Common myeloid progenitor, CD34-positive (primary cell): Measurements from ENCODE around the gene GATA3. TPM values are rescaled to one million over a fixed set of nuclear protein-coding genes. Genes with fewer than 3 reads are reported as not detected.

ENCODE experiments used
- CTCF ChIA-PET: fragments of 350-600 bp; sonication (Branson Sonifier 250); formaldehyde crosslinking; loops from one replicate; lab custom pipeline; 2021; ENCODE audit warnings: antibody characterized with exemption; lab: Charles Lee
- POLR2A ChIA-PET: fragments of 350-600 bp; sonication (Branson Sonifier 250); formaldehyde crosslinking; loops from one replicate; lab custom pipeline; 2021; ENCODE audit warnings: antibody characterized with exemption; lab: Charles Lee
- DNase-seq, 3 donors: peaks; one replicate each; pipeline versions ENCODE4 v3.0.0 to v3.0.0-alpha.2; 2013
- H3K27ac ChIP-seq, 2 experiments: 1 replicate in 1 of 2; 2 replicates in 1 of 2; pipeline ENCODE4 v1.7.0; 2013; ENCODE audit warnings: inconsistent platforms in 2 of 2, low read length in 2 of 2, mild to moderate bottlenecking in 2 of 2, low read depth in 1 of 2, moderate library complexity in 1 of 2; ENCODE audit not compliant: severe bottlenecking in 2 of 2, insufficient read depth in 1 of 2, poor library complexity in 1 of 2
- H3K27me3 ChIP-seq, 5 experiments: replicated peaks in 2 of 5; 1 replicate in 3 of 5; 2 replicates in 2 of 5; pipeline versions ENCODE4 v1.6.1 to v1.7.0; 2013; ENCODE audit warnings: low read length in 4 of 5, mild to moderate bottlenecking in 2 of 5, moderate library complexity in 2 of 5, inconsistent platforms in 1 of 5; ENCODE audit not compliant: insufficient read depth in 5 of 5, control insufficient read depth in 4 of 5
- H3K36me3 ChIP-seq, 4 experiments: 1 replicate in 2 of 4; 2 replicates in 2 of 4; pipeline versions ENCODE4 v1.6.1 to v1.7.0; 2013; ENCODE audit warnings: low read length in 3 of 4, control low read depth in 1 of 4, mild to moderate bottlenecking in 1 of 4; ENCODE audit not compliant: control insufficient read depth in 4 of 4, insufficient read depth in 4 of 4
- H3K4me1 ChIP-seq, 4 experiments: 1 replicate in 3 of 4; 2 replicates in 1 of 4; pipeline versions ENCODE4 v1.6.1 to v1.7.1; 2013; ENCODE audit warnings: low read length in 3 of 4, mild to moderate bottlenecking in 3 of 4, control low read depth in 1 of 4, inconsistent platforms in 1 of 4, moderate library complexity in 1 of 4; ENCODE audit not compliant: control insufficient read depth in 4 of 4, insufficient read depth in 4 of 4; ENCODE audit errors: control extremely low read depth in 1 of 4
- H3K4me3 ChIP-seq, 7 experiments: 1 replicate in 4 of 7; 2 replicates in 3 of 7; pipeline versions ENCODE4 v1.5.1 to v1.7.0; 2013; ENCODE audit warnings: mild to moderate bottlenecking in 7 of 7, low read length in 6 of 7, moderate library complexity in 6 of 7, inconsistent platforms in 2 of 7, low read depth in 2 of 7, control low read depth in 1 of 7; ENCODE audit not compliant: insufficient read depth in 4 of 7, control insufficient read depth in 1 of 7; ENCODE audit errors: extremely low read depth in 1 of 7
- H3K9me3 ChIP-seq, 5 experiments: 1 replicate in 4 of 5; 2 replicates in 1 of 5; pipeline versions ENCODE4 v1.6.1 to v1.7.1; 2013; ENCODE audit warnings: low read length in 4 of 5, mild to moderate bottlenecking in 2 of 5, inconsistent platforms in 1 of 5, low read depth in 1 of 5, moderate library complexity in 1 of 5; ENCODE audit not compliant: control insufficient read depth in 4 of 5, insufficient read depth in 2 of 5; ENCODE audit errors: control extremely low read depth in 1 of 5
- WGBS: methylation state at CpG from one replicate; pipeline ENCODE4 v1.1.5; 2013; ENCODE audit not compliant: insufficient coverage; 5-methylcytosine and 5-hydroxymethylcytosine counted together
- polyA plus RNA-seq: library from polyadenylated mRNA; unstranded; fragments of 120-200 nt; gene quantifications from one replicate; pipeline ENCODE4 v1.2.1, GENCODE V29; 2013

The GATA3 gene
- polyA plus RNA-seq: 4.3 TPM

DNA sequence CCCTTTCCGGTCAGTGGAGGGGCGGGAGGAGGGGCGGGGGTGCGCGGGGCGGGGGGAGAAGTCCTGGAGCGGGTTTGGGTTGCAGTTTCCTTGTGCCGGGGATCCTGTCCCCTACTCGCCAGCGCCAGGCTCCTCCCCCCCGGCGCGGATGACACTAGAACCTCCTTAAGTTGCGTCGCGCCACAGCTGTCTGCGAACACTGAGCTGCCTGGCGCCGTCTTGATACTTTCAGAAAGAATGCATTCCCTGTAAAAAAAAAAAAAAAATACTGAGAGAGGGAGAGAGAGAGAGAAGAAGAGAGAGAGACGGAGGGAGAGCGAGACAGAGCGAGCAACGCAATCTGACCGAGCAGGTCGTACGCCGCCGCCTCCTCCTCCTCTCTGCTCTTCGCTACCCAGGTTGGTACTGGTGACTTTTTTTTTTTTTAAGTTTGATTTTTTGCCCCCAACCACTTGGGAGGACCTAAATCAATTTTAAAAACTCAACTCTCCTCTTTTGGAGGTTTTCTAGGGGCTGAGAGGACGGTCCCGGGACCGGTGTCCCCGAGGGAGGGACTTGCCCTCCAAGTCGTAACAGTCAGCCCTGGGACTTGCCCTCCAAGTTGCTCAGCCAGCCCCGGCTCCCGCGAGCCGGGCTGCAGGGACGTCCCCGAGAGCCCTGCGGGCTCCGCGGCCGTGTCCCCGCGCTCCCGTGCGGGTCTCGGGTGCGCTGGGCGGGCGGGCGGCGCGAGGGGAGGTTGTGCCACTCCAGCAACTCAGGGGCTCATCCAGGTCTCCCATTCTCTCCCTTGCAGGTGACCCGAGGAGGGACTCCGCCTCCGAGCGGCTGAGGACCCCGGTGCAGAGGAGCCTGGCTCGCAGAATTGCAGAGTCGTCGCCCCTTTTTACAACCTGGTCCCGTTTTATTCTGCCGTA, at the start of gene GATA3:
Gene GATA3 (plus strand): TSS at position 195 of the 914 bp plus-strand sequence. CDS start 968 bp downstream, outside the sequence.
- peaks cover 0 to 56% (median 16%) of the 10 kb centered on the region in 5 experiments for H3K27me3 ChIP-seq
- peak in 2 of 3 donors; percentile 71 to 73 for DNase-seq
- no peaks in the 10 kb centered on the region for H3K36me3 ChIP-seq
- H3K4me1 ChIP-seq: peaks cover 14 to 91% (median 74%) of the 10 kb centered on the region in 4 experiments
- no peaks in the 10 kb centered on the region for H3K9me3 ChIP-seq
- H3K27ac ChIP-seq: peak within 1 kb of the TSS in 1 of 2 experiments; percentile 58
- H3K4me3 ChIP-seq: peak within 1 kb of the TSS; percentile 56 to 85 (median 72)
- ChIA-PET POLR2A (no interaction called here), CTCF (interaction anchor here (0.6 kb wide), 2 partner anchors 212 to 296 kb away, joined by 3 read pairs; no protein-coding TSS in a partner anchor)
- under 1% methylated on average over 38 of the region's 65 CpGs for WGBS

DNA sequence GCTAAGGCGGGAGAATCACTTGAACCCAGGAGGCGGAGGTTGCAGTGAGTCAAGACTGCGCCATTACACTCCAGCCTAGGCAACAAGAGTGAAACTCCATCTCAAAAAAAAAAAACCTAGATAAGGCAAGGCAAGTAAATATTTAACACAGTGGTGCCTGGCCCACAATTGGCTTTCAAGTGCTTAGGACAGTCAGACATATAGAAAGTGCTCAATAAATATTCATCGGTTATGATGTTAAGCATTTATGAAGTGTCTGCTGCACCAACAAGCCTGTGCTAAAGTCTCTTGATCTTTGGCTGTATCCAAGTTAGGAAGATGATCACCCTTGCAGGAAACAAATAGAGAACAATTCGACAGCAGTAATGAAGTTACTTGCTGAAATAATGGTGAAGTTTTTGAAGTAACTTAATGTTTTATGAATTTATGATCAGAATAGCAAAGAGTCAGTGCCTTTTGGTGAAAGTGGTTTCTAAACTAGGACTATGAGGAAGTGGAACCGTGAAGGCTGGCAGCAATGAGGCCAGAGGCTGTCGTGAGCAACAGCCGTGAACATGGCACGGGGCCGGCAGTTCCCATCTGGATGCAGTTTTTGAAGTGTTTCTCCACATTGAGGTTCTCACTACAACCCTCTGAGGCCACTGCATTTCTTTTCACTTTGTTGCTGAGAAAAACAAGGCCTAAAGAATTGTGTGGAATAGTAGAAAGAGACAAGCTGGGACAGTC, 48.1 kb upstream of the GATA3 start:
- no peaks in the 10 kb centered on the region for H3K4me1 ChIP-seq
- peaks cover 4 to 30% (median 14%) of the 10 kb centered on the region in 4 experiments for H3K36me3 ChIP-seq
- POLR2A ChIA-PET: no interaction called here
- no peak for DNase-seq
- CTCF ChIA-PET: no interaction called here
- H3K27me3 ChIP-seq: no peaks in the 10 kb centered on the region
- peaks cover 0 to 25% (median 3%) of the 10 kb centered on the region in 5 experiments for H3K9me3 ChIP-seq
- H3K27ac ChIP-seq: no peak overlapping the region
- no peak overlapping the region for H3K4me3 ChIP-seq
- WGBS: 100% methylated on average over 7 of the region's 10 CpGs

DNA sequence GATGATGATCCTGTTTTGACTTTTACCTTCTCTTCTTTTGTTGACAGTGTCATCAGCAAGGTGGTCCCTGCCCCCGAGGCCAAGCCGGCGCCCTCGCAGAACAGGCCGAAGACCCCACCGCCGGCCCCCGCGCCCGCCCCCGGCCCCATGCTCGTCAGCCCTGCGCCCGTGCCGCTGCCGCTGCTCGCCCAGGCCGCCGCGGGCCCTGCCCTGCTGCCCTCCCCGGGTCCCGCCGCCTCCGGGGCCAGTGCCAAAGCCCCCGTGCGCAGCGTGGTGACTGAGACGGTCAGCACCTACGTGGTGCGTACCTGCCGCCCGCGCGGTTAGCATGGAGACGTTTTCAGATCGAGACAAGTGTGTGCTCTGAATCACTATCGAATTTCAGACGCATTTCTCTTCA, 45.5 kb upstream of the GATA3 start:
- H3K4me3 ChIP-seq: no peak overlapping the region
- peaks cover 4 to 25% (median 16%) of the 10 kb centered on the region in 4 experiments for H3K36me3 ChIP-seq
- H3K4me1 ChIP-seq: no peaks in the 10 kb centered on the region
- no peak overlapping the region for H3K27ac ChIP-seq
- no peak for DNase-seq
- CTCF ChIA-PET: no interaction called here
- WGBS: 98% methylated on average over 19 of the region's 38 CpGs
- POLR2A ChIA-PET: no interaction called here
- H3K27me3 ChIP-seq: no peaks in the 10 kb centered on the region
- peaks cover 0 to 15% (median 2%) of the 10 kb centered on the region in 5 experiments for H3K9me3 ChIP-seq

DNA sequence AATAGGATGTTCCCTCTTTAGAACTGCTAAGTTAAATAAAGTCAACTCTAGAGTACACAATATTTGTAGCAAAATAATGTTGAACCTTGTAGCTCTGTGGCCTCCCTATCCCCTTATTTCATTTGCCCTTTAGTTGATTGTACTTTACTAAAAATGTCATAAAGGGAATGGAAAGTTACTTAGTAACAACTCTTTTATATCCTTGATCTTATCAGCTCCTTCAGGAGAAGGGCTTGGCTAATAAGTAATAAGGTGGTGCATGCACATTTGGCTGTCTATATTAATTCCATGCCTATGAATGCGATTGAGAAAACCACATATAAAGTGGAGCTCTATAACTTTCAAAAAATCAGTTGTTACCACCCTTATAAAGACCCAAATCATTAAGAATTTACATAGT, 41.5 kb upstream of the GATA3 start:
- ChIA-PET CTCF (interaction anchor here (0.6 to 1.3 kb wide), 2 partner anchors 17 to 1703 kb away, joined by 3 read pairs; no protein-coding TSS in a partner anchor), POLR2A (no interaction called here)
- no peaks in the 10 kb centered on the region for H3K4me1 ChIP-seq
- no peak overlapping the region for H3K27ac ChIP-seq
- H3K36me3 ChIP-seq: peaks cover 4 to 33% (median 17%) of the 10 kb centered on the region in 4 experiments
- WGBS: no CpG with 5 or more reads among the region's 1 CpG
- H3K4me3 ChIP-seq: no peak overlapping the region
- H3K27me3 ChIP-seq: no peaks in the 10 kb centered on the region
- H3K9me3 ChIP-seq: no peaks in the 10 kb centered on the region
- no peak for DNase-seq

GRCh38 chr10:8013619-8014018, 40.9 kb upstream of the GATA3 start:
- H3K27ac ChIP-seq: no peak overlapping the region
- ChIA-PET CTCF (interaction anchor here (1.3 kb wide), 1 partner anchor 17 kb away, joined by 3 read pairs; no protein-coding TSS in a partner anchor), POLR2A (no interaction called here)
- H3K9me3 ChIP-seq: no peaks in the 10 kb centered on the region
- WGBS: 99% methylated on average over 9 of the region's 10 CpGs
- no peaks in the 10 kb centered on the region for H3K27me3 ChIP-seq
- no peak for DNase-seq
- no peak overlapping the region for H3K4me3 ChIP-seq
- H3K36me3 ChIP-seq: peaks cover 4 to 31% (median 17%) of the 10 kb centered on the region in 4 experiments
- H3K4me1 ChIP-seq: no peaks in the 10 kb centered on the region

- POLR2A ChIA-PET: interaction anchor here (0.6 kb wide), 1 partner anchor 1275 kb away, joined by 3 read pairs; no protein-coding TSS in a partner anchor
- 98% methylated on average over 10 of the region's 16 CpGs for WGBS
- peaks cover 4 to 25% (median 11%) of the 10 kb centered on the region in 4 experiments for H3K36me3 ChIP-seq
Observed at GRCh38 chr10:8014649-8015048, 39.8 kb upstream of the GATA3 start.

More at GRCh38 chr10:8014649-8015048, 39.8 kb upstream of the GATA3 start:
- no peaks in the 10 kb centered on the region for H3K27me3 ChIP-seq
- no peaks in the 10 kb centered on the region for H3K4me1 ChIP-seq
- no peaks in the 10 kb centered on the region for H3K9me3 ChIP-seq
- no peak overlapping the region for H3K4me3 ChIP-seq
- no peak for DNase-seq
- CTCF ChIA-PET: no interaction called here
- H3K27ac ChIP-seq: no peak overlapping the region
